H9 (cell line): ENCODE data around the gene ENPP1. TPM values are rescaled to one million over a fixed set of nuclear protein-coding genes. Genes with fewer than 3 reads are reported as not detected.

ENCODE experiments used
- DNase-seq: peaks from one replicate; pipeline ENCODE4 v3.0.0-alpha.2; 2017
- H2AFZ ChIP-seq: one replicate; pipeline ENCODE4 v1.6.1; 2013; ENCODE audit warnings: mild to moderate bottlenecking, low read length, control low read depth, moderate library complexity
- H2AK5ac ChIP-seq: 2 replicates; pipeline ENCODE4 v1.6.1; 2013; ENCODE audit warnings: low read length, control low read depth, mixed read lengths; ENCODE audit not compliant: insufficient read length
- H2BK120ac ChIP-seq: one replicate; pipeline ENCODE4 v1.6.1; 2013; ENCODE audit warnings: low read depth, mild to moderate bottlenecking, low read length, control low read depth, inconsistent platforms; ENCODE audit not compliant: poor library complexity, severe bottlenecking
- H2BK12ac ChIP-seq: 2 replicates; pipeline ENCODE4 v1.6.1; 2013; ENCODE audit warnings: low read length, control low read depth, mixed read lengths, low read depth; ENCODE audit not compliant: insufficient read length
- H2BK15ac ChIP-seq: 2 replicates; pipeline ENCODE4 v1.6.1; 2013; ENCODE audit warnings: low read depth, low read length, control low read depth
- H2BK20ac ChIP-seq: one replicate; pipeline ENCODE4 v1.6.1; 2013; ENCODE audit warnings: low read depth, mild to moderate bottlenecking, low read length, control low read depth, inconsistent platforms; ENCODE audit not compliant: poor library complexity, severe bottlenecking
- H2BK5ac ChIP-seq: 2 replicates; pipeline ENCODE4 v1.6.1; 2013; ENCODE audit warnings: low read length, control low read depth, mixed read lengths; ENCODE audit not compliant: insufficient read length
- H3K14ac ChIP-seq: 2 replicates; pipeline ENCODE4 v1.6.1; 2013; ENCODE audit warnings: low read length, control low read depth; ENCODE audit not compliant: insufficient read depth
- H3K18ac ChIP-seq: 2 replicates; pipeline ENCODE4 v1.6.1; 2013; ENCODE audit warnings: low read depth, mild to moderate bottlenecking, mixed read lengths, low read length, control low read depth; ENCODE audit not compliant: insufficient read length
- H3K23ac ChIP-seq: 2 replicates; pipeline ENCODE4 v1.6.1; 2013; ENCODE audit warnings: low read length, control low read depth, mixed read lengths, low read depth; ENCODE audit not compliant: insufficient read length
- H3K23me2 ChIP-seq: 2 replicates; pipeline ENCODE4 v1.6.1; 2013; ENCODE audit warnings: low read depth, mild to moderate bottlenecking, mixed read lengths, low read length, control low read depth; ENCODE audit not compliant: insufficient read length, poor library complexity, severe bottlenecking
- H3K27ac ChIP-seq: 2 replicates; pipeline ENCODE4 v1.5.1; 2013; ENCODE audit warnings: low read length, control low read depth, mixed read lengths, low read depth; ENCODE audit not compliant: insufficient read length
- H3K27me3 ChIP-seq: 2 replicates; pipeline ENCODE4 v1.6.1; 2013; ENCODE audit warnings: low read length, control low read depth, inconsistent platforms; ENCODE audit not compliant: insufficient read depth
- H3K4ac ChIP-seq: 2 replicates; pipeline ENCODE4 v1.6.1; 2013; ENCODE audit warnings: low read depth, mild to moderate bottlenecking, control low read depth, inconsistent platforms, low read length, moderate library complexity
- H3K4me1 ChIP-seq: 2 replicates; pipeline ENCODE4 v1.6.1; 2013; ENCODE audit warnings: low read length, control low read depth, inconsistent platforms; ENCODE audit not compliant: insufficient read depth
- H3K4me2 ChIP-seq: 2 replicates; pipeline ENCODE4 v1.6.1; 2013; ENCODE audit warnings: low read length, control low read depth, mixed read lengths; ENCODE audit not compliant: insufficient read length, insufficient read depth
- H3K56ac ChIP-seq: 2 replicates; pipeline ENCODE4 v1.6.1; 2013; ENCODE audit warnings: low read depth, mild to moderate bottlenecking, mixed read lengths, low read length, control low read depth; ENCODE audit not compliant: insufficient read length
- H3K79me1 ChIP-seq: 2 replicates; pipeline ENCODE4 v1.6.1; 2013; ENCODE audit warnings: low read depth, mild to moderate bottlenecking, moderate library complexity, low read length, control low read depth, inconsistent platforms; ENCODE audit not compliant: insufficient read depth, poor library complexity, severe bottlenecking
- H3K79me2 ChIP-seq: 2 replicates; pipeline ENCODE4 v1.6.1; 2013; ENCODE audit warnings: low read length, control low read depth, inconsistent platforms; ENCODE audit not compliant: insufficient read depth
- H3K9ac ChIP-seq: 2 replicates; pipeline ENCODE4 v1.6.1; 2013; ENCODE audit warnings: low read length, control low read depth, mixed read lengths; ENCODE audit not compliant: insufficient read length; ENCODE audit errors: extremely low read depth
- H3K9me3 ChIP-seq: one replicate; pipeline ENCODE4 v1.6.1; 2013; ENCODE audit warnings: low read depth, low read length, inconsistent platforms; ENCODE audit not compliant: control insufficient read depth
- H3T11ph ChIP-seq: one replicate; pipeline ENCODE4 v1.6.1; 2013; ENCODE audit warnings: mild to moderate bottlenecking, low read length, control low read depth, inconsistent platforms
- H4K20me1 ChIP-seq: one replicate; pipeline ENCODE4 v1.6.1; 2013; ENCODE audit not compliant: control insufficient read depth, insufficient read length, insufficient read depth
- H4K5ac ChIP-seq: 2 replicates; pipeline ENCODE4 v1.6.1; 2013; ENCODE audit warnings: low read depth, mild to moderate bottlenecking, mixed read lengths, low read length, control low read depth; ENCODE audit not compliant: insufficient read length
- H4K8ac ChIP-seq: replicated peaks from 2 replicates; pipeline ENCODE4 v1.6.1; 2013; ENCODE audit warnings: low read length, control low read depth, mixed read lengths, low read depth; ENCODE audit not compliant: insufficient read length
- H4K91ac ChIP-seq: 2 replicates; pipeline ENCODE4 v1.6.1; 2013; ENCODE audit warnings: low read depth, mild to moderate bottlenecking, moderate library complexity, mixed read lengths, low read length, control low read depth; ENCODE audit not compliant: insufficient read length
- H3K27ac Mint-ChIP-seq, 3 experiments: 2 replicates in 2 of 3; 3 replicates in 1 of 3; pipeline ENCODE4 v1.8.0; 2020 to 2021; ENCODE audit warnings: mixed read lengths in 3 of 3, mild to moderate bottlenecking in 1 of 3, moderate library complexity in 1 of 3
- H3K27me3 Mint-ChIP-seq: 2 replicates; pipeline ENCODE4 v1.8.0; 2021; ENCODE audit warnings: low read depth, mild to moderate bottlenecking, moderate library complexity, mixed read lengths
- H3K36me3 Mint-ChIP-seq, 3 experiments: 2 replicates in 2 of 3; 3 replicates in 1 of 3; pipeline ENCODE4 v1.8.0; 2020 to 2021; ENCODE audit warnings: low read depth in 3 of 3, mixed read lengths in 3 of 3; ENCODE audit not compliant: insufficient read depth in 1 of 3
- H3K4me1 Mint-ChIP-seq, 2 experiments: 2 replicates each; pipeline ENCODE4 v1.8.0; 2020; ENCODE audit warnings: mixed read lengths in 2 of 2
- H3K4me3 Mint-ChIP-seq, 2 experiments: 2 replicates in 1 of 2; 3 replicates in 1 of 2; pipeline ENCODE4 v1.8.0; 2020 to 2021; ENCODE audit warnings: mild to moderate bottlenecking in 2 of 2, mixed read lengths in 2 of 2, moderate library complexity in 1 of 2
- H3K9me3 Mint-ChIP-seq, 2 experiments: 2 replicates in 1 of 2; 3 replicates in 1 of 2; pipeline ENCODE4 v1.8.0; 2020; ENCODE audit warnings: mild to moderate bottlenecking in 2 of 2, mixed read lengths in 2 of 2, moderate library complexity in 1 of 2
- WGBS: extraction: QIAGEN DNeasy Blood & Tissue Kit; methylation state at CpG from one replicate; pipeline ENCODE4 v1.1.7; 2013; ENCODE audit warnings: missing lambda C conversion rate, low lambda C conversion rate, mixed read lengths; ENCODE audit not compliant: insufficient read length; ENCODE audit errors: extremely low coverage; 5-methylcytosine and 5-hydroxymethylcytosine counted together
- total RNA-seq: library from RNA; stranded (reverse); gene quantifications from 2 replicates; pipeline ENCODE4 v1.2.1, GENCODE V29; 2021
- TF ChIP-seq, protein P1 (sequence below): fragments of 200-600 bp; sonication (generic); conservative IDR thresholded peaks from 3 replicates; pipeline ENCODE4 v1.8.0; 2021; ENCODE audit warnings: antibody characterized with exemption, mild to moderate bottlenecking

The ENPP1 gene
- total RNA-seq, 1 experiment from 2014 or later: 22.5 TPM

DNA sequence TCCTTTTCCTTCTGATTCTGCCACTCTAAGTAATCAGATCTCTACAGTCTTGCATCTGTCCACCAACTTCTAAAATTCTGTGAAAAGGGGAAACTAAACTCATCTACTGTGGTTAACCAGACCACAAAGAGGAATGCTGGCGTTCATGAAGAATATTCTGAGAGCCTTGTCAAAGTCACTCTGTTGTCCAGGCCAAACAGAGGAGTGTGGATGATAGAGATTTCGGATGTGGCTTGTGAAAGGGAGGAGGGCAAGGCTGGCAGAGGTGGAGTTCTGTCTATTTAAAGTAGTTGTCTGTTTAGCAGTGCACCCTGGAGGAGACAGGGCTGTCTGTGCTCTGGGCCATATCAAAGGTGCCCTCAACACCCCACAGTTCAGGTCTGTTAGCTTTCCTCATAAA is 109.5 kb downstream of the ENPP1 start:
- no peaks in the 10 kb centered on the region for H3K79me1 ChIP-seq
- no peak overlapping the region for H3T11ph ChIP-seq
- peaks cover 42 to 80% (median 70%) of the 10 kb centered on the region in 3 experiments for H3K36me3 Mint-ChIP-seq
- no peak overlapping the region for H2BK12ac ChIP-seq
- no peak overlapping the region for H3K4ac ChIP-seq
- H3K18ac ChIP-seq: no peak overlapping the region
- H4K91ac ChIP-seq: no peak overlapping the region
- H3K27me3 ChIP-seq: no peaks in the 10 kb centered on the region
- H3K27me3 Mint-ChIP-seq: peaks cover 1% of the 10 kb centered on the region; the same call in 1 of the 2 replicates
- DNase-seq: no peak
- H3K56ac ChIP-seq: no peak overlapping the region
- no peak overlapping the region for H2BK120ac ChIP-seq
- H3K4me1 ChIP-seq: peaks cover 3% of the 10 kb centered on the region; the same call in 1 of the 2 replicates
- no peak overlapping the region for H2BK5ac ChIP-seq
- H2AK5ac ChIP-seq: no peak overlapping the region
- H4K5ac ChIP-seq: no peak overlapping the region
- H3K27ac Mint-ChIP-seq: peak overlapping the region in 1 of 3 experiments; percentile 9; a peak in 2 of 7 replicates
- H3K23me2 ChIP-seq: no peaks in the 10 kb centered on the region
- H3K4me3 Mint-ChIP-seq: no peak overlapping the region
- H2BK20ac ChIP-seq: no peak overlapping the region
- TF ChIP-seq, protein P1, sequence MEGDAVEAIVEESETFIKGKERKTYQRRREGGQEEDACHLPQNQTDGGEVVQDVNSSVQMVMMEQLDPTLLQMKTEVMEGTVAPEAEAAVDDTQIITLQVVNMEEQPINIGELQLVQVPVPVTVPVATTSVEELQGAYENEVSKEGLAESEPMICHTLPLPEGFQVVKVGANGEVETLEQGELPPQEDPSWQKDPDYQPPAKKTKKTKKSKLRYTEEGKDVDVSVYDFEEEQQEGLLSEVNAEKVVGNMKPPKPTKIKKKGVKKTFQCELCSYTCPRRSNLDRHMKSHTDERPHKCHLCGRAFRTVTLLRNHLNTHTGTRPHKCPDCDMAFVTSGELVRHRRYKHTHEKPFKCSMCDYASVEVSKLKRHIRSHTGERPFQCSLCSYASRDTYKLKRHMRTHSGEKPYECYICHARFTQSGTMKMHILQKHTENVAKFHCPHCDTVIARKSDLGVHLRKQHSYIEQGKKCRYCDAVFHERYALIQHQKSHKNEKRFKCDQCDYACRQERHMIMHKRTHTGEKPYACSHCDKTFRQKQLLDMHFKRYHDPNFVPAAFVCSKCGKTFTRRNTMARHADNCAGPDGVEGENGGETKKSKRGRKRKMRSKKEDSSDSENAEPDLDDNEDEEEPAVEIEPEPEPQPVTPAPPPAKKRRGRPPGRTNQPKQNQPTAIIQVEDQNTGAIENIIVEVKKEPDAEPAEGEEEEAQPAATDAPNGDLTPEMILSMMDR: no peak
- H3K9me3 ChIP-seq: peaks cover 15% of the 10 kb centered on the region
- WGBS: no CpG with 5 or more reads among the region's 2 CpGs
- no peak overlapping the region for H3K4me2 ChIP-seq
- H2BK15ac ChIP-seq: no peak overlapping the region
- no peak overlapping the region for H2AFZ ChIP-seq
- no peak overlapping the region for H4K8ac ChIP-seq
- H3K4me1 Mint-ChIP-seq: peaks cover 0 to 5% of the 10 kb centered on the region in 2 experiments; a peak in 1 of 4 replicates
- H3K23ac ChIP-seq: no peak overlapping the region
- no peaks in the 10 kb centered on the region for H4K20me1 ChIP-seq
- no peak overlapping the region for H3K14ac ChIP-seq
- peaks cover 16 to 48% of the 10 kb centered on the region in 2 experiments; a peak in 4 of 5 replicates for H3K9me3 Mint-ChIP-seq
- no peak overlapping the region for H3K27ac ChIP-seq
- H3K9ac ChIP-seq: no peak overlapping the region
- no peaks in the 10 kb centered on the region for H3K79me2 ChIP-seq
